ENCODE measurements around the gene PIP4K2C.

PIP4K2C gene

DNA sequence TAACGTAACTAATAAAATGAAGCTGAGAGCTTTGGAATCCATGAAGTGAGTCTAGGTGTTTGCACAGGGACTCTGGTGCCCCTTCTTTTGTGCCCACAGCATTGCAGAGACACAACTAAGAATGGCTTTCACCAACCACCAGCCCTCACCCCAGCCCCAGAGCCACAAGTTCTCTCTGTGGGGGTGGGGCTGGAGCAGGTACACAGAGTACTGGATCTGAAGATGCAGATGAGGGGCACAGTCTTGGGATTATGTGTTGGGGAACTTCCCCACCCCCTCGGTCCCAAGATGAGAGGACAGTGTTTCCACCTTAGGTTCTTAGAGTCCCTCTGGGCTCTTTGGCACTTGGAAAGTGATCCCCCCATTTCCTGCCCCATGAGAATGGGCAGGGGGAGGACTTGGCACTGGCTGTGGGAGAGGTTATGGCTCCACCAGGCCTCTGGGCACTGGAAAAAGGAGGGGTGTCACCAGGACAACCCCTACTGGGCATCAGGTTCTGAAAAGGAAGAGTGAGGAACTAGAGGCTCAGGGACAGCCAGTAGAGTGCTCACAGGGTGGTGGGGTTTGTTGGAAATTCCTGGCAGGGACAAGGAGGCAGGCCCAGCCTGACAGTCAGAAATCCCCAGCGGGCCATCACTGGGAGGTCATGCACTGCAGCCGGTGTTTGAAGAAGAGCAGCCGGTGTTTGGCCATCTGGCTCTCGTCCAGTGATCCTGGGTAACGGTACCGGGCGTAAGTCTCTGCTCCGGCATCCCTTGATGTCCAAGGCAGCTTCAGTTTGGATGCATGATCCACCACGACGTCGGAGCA is 35.3 kb downstream of the PIP4K2C start:
- no peak for DNase-seq (ENCODE audit: extremely low read depth, low read depth)
- TF ChIP-seq, protein P1, sequence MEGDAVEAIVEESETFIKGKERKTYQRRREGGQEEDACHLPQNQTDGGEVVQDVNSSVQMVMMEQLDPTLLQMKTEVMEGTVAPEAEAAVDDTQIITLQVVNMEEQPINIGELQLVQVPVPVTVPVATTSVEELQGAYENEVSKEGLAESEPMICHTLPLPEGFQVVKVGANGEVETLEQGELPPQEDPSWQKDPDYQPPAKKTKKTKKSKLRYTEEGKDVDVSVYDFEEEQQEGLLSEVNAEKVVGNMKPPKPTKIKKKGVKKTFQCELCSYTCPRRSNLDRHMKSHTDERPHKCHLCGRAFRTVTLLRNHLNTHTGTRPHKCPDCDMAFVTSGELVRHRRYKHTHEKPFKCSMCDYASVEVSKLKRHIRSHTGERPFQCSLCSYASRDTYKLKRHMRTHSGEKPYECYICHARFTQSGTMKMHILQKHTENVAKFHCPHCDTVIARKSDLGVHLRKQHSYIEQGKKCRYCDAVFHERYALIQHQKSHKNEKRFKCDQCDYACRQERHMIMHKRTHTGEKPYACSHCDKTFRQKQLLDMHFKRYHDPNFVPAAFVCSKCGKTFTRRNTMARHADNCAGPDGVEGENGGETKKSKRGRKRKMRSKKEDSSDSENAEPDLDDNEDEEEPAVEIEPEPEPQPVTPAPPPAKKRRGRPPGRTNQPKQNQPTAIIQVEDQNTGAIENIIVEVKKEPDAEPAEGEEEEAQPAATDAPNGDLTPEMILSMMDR (IDR thresholded peaks at IDR 0.05; ENCODE audit: low read depth, low read length), result no peak

DNA sequence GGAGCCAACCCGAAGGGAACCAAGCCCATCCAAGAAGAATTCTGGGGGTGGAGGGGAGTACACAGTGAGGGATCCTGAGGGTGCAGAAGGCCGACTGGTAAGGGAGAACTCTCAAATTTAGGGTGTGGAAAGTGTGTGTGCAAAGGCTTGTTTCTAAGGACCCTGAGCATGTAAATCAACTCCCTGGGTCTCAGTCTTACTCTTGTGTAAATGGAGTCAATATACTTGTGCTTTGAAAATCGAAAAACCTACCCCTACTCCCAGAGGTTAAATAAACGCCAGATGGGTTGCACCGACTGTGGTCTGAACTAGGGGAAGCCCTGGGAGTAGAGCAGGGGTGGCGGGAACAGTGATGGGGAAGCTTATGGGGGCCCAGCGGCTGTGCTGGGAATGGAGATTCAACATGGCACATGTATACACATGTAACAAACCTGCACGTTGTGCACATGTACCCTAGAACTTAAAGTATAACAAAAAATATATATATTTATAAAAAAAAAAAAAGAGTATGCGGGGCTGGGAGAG is 36.0 kb downstream of the PIP4K2C start:
- TF ChIP-seq, protein P1 (IDR thresholded peaks at IDR 0.05; ENCODE audit: low read depth, low read length), result no peak
- no peak for DNase-seq (ENCODE audit: extremely low read depth, low read depth)

DNA sequence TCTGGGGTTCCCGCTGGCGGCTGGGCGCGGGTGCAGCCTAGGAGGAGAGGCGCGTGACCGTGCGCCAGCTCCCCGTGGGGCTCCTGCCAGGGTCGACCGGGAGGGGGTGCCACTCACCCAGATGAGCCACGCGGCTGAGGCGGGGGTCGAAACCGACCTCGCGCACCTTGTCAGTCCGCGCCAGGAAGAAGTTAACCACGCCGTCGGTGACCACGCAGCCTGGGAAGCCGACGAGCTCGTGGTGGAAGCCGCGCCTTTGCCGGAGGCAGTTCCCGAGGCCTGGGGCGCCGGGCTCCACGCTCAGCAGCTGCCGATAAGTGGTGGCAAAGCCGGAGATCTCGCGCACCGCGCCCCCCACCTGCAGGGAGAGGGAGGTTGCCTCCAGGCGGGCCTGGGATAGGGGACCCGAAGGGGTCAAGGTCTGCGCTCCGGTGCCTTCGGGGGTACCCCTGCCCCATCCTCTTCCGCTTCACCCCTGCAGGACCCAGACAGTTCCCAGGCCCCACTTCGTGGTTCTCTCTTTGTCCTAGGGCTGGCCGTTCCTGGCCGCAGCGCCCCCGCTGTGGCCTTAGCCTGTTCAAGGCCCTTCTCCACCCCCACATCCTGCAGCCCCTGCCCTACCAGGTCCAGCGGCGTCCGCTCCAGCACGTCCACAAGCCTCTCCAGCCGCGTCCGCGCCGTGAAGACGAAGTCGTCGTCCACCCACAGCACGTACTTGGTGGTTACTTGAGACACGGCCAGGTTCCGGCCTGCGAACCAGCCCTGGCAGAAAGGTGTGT is 36.7 kb downstream of the PIP4K2C start:
- TF ChIP-seq, protein P1 (IDR thresholded peaks at IDR 0.05; ENCODE audit: low read depth, low read length), result no peak
- DNase-seq (ENCODE audit: extremely low read depth, low read depth), result no peak

DNA sequence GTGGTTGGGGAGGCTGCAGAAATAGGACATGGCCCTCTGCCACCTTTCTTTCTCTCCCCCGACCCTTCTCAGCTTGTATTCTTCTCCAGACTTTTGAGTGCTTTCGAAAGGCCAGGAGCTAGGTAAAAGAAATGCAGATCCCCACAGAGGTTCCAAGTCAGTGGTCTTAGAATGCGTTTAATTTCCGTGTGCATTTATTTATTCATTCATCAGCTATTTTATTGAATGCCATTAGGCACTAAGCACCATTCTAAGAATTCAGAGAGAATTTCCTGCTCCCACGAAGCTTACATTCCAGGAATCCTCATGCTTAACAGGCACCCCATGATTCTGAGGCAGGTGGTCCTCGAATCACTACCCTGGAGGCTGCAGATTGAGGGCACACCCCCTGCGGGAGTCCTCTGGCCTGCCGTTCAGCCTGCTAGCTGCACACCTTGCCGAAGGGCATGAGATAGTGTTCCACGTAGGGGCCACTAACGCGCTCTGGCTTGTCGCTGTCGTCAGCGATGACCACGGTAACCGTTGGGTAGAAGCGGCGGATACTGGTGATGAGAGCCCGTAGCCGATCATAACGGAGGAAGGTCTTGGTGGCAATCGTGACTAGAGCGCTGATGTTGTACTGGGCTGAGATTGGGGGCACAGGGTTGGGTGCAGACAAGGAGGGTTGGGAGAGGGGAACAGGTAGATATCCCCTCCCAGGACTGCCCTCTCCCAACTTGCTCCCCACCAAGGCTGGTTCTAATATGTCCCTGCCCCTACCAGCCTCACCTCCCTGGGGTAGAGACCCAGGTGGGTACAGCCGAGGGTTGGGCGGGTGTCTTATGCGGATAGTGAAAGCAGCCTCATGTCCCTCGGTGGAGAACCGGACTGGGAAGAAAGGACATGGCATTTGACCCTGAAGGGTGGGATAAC is 37.5 kb downstream of the PIP4K2C start:
- no peak for DNase-seq (ENCODE audit: extremely low read depth, low read depth)
- TF ChIP-seq, protein P1 (IDR thresholded peaks at IDR 0.05; ENCODE audit: low read depth, low read length), result no peak

DNA sequence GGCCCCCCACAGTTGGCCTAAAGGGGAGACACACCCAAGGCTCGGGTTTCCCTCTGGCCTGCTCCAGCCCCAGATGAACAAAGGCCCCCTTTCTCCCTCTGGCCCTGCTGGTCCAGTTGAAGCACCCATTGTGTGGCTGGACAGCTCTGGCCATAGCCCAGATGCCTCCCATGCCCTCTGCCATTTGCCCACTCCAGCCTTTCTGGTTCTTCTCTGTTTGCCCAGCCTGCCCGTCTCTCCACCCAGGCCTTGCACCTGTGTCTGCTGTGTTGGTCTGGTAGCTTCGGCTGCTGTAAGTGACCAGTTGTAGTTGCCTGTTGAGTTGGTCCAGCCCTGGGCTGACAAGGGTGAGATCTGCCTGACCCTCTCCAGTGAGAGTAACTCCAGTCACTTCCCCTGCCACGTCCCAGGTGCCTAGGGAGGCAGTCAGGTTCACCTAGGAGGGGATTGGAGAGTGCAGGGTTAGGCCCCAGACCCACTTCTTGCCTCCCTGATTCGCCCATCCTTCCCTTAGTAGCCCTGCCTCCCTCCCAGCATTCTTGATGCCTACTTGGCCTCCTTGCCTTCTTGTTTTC is 39.0 kb downstream of the PIP4K2C start:
- no peak for DNase-seq (ENCODE audit: extremely low read depth, low read depth)
- TF ChIP-seq, protein P1 (IDR thresholded peaks at IDR 0.05; ENCODE audit: low read depth, low read length), result no peak

DNA sequence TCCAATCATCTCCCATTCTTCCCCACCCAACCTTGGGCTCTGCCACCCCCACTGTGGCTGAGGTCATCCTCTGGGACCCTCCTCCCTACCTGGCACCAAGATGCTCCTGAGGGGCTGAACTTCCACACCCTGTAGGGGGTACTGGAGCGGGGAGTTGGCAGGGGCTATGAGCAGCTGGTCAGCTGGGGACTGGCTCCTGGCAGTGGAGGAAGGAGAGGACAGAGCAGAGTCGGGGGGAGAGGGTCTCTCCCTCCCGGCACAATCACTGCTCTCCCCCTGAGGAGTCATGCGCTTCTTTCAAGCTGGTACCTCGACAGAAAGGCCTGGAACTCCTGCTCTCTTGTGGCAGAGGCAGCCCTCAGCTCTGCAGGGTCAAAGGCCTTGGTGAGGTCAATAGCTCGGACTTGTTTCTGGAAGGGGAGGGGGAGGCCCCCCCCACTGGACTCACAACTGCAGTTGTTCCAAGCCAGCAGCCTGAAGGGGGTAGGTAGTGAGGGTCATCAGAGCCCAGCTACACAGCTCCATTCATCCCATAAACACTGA is 40.0 kb downstream of the PIP4K2C start:
- no peak for DNase-seq (ENCODE audit: extremely low read depth, low read depth)
- TF ChIP-seq, protein P1 (IDR thresholded peaks at IDR 0.05; ENCODE audit: low read depth, low read length), result no peak

Data from AG09319 (cell line).